Mesenchymal stem cell (in vitro differentiated cells and primary cell): ENCODE results near the gene PDZRN3.

ENCODE experiments used
- DNase-seq: peaks from one replicate; pipeline ENCODE4 v3.0.0-alpha.2; 2013
- H2AFZ ChIP-seq: one replicate; pipeline ENCODE4 v1.6.1; 2013; ENCODE audit warnings: low read depth, mild to moderate bottlenecking, control low read depth, inconsistent platforms, low read length, moderate library complexity
- H2AK5ac ChIP-seq: 2 replicates; pipeline ENCODE4 v1.6.1; 2013; ENCODE audit warnings: low read length, moderate library complexity, mild to moderate bottlenecking, inconsistent platforms; ENCODE audit not compliant: severe bottlenecking
- H2BK120ac ChIP-seq: one replicate; pipeline ENCODE4 v1.6.1; 2013; ENCODE audit warnings: low read depth, mild to moderate bottlenecking, inconsistent platforms, low read length, moderate library complexity
- H2BK12ac ChIP-seq, 2 experiments: one replicate each; pipeline ENCODE4 v1.6.1; 2013; ENCODE audit warnings: inconsistent platforms in 2 of 2, low read length in 2 of 2, mild to moderate bottlenecking in 2 of 2, moderate library complexity in 2 of 2, control low read depth in 1 of 2
- H2BK15ac ChIP-seq: one replicate; pipeline ENCODE4 v1.6.1; 2013; ENCODE audit warnings: mild to moderate bottlenecking, low read depth, inconsistent platforms; ENCODE audit not compliant: poor library complexity, severe bottlenecking
- H2BK5ac ChIP-seq: 2 replicates; pipeline ENCODE4 v1.6.1; 2013; ENCODE audit warnings: low read depth, mild to moderate bottlenecking, low read length, control low read depth, inconsistent platforms; ENCODE audit not compliant: poor library complexity, severe bottlenecking
- H3K14ac ChIP-seq, 2 experiments: one replicate each; pipeline ENCODE4 v1.6.1; 2013; ENCODE audit warnings: inconsistent platforms in 2 of 2, low read length in 2 of 2, control low read depth in 1 of 2, mild to moderate bottlenecking in 1 of 2, moderate library complexity in 1 of 2
- H3K18ac ChIP-seq, 2 experiments: one replicate each; pipeline ENCODE4 v1.6.1; 2013; ENCODE audit warnings: inconsistent platforms in 2 of 2, low read length in 2 of 2, control low read depth in 1 of 2, low read depth in 1 of 2, mild to moderate bottlenecking in 1 of 2
- H3K23ac ChIP-seq, 2 experiments: one replicate each; pipeline ENCODE4 v1.6.1; 2013; ENCODE audit warnings: inconsistent platforms in 2 of 2, low read length in 2 of 2, mild to moderate bottlenecking in 2 of 2, moderate library complexity in 2 of 2, control low read depth in 1 of 2
- H3K27ac ChIP-seq: 2 replicates; pipeline ENCODE4 v1.5.1; 2013; ENCODE audit warnings: mild to moderate bottlenecking, moderate library complexity, low read length, control low read depth, inconsistent platforms; ENCODE audit not compliant: poor library complexity, severe bottlenecking
- H3K27me3 ChIP-seq, 2 experiments: 2 replicates each; pipeline versions ENCODE4 v1.6.1 to v1.7.0; 2013; ENCODE audit warnings: low read length in 2 of 2, mild to moderate bottlenecking in 2 of 2, moderate library complexity in 2 of 2, control low read depth in 1 of 2, inconsistent platforms in 1 of 2; ENCODE audit not compliant: control insufficient read depth in 1 of 2, insufficient read depth in 1 of 2
- H3K36me3 ChIP-seq, 2 experiments: 2 replicates each; pipeline versions ENCODE4 v1.6.1 to v1.7.0; 2013; ENCODE audit warnings: low read length in 2 of 2, control low read depth in 1 of 2, inconsistent platforms in 1 of 2, low read depth in 1 of 2, mild to moderate bottlenecking in 1 of 2; ENCODE audit not compliant: insufficient read depth in 2 of 2, control insufficient read depth in 1 of 2
- H3K4ac ChIP-seq, 2 experiments: one replicate each; pipeline ENCODE4 v1.6.1; 2013; ENCODE audit warnings: inconsistent platforms in 2 of 2, low read length in 2 of 2, mild to moderate bottlenecking in 2 of 2, moderate library complexity in 2 of 2, control low read depth in 1 of 2, low read depth in 1 of 2
- H3K4me1 ChIP-seq: 2 replicates; pipeline ENCODE4 v1.6.1; 2013; ENCODE audit warnings: low read depth, low read length, control low read depth; ENCODE audit not compliant: control insufficient read depth, insufficient read depth
- H3K4me2 ChIP-seq: 2 replicates; pipeline ENCODE4 v1.6.1; 2013; ENCODE audit warnings: low read length, mild to moderate bottlenecking, inconsistent platforms; ENCODE audit not compliant: poor library complexity, severe bottlenecking
- H3K4me3 ChIP-seq, 2 experiments: 2 replicates each; pipeline versions ENCODE4 v1.5.1 to v1.7.0; 2013; ENCODE audit warnings: low read length in 2 of 2, mild to moderate bottlenecking in 2 of 2, control low read depth in 1 of 2, low read depth in 1 of 2; ENCODE audit not compliant: insufficient read depth in 1 of 2
- H3K79me1 ChIP-seq: replicated peaks from 2 replicates; pipeline ENCODE4 v1.6.1; 2013; ENCODE audit warnings: mild to moderate bottlenecking, control low read depth, low read length, inconsistent platforms; ENCODE audit not compliant: poor library complexity, severe bottlenecking
- H3K9ac ChIP-seq: 2 replicates; pipeline ENCODE4 v1.7.0; 2013; ENCODE audit warnings: mild to moderate bottlenecking, low read length, moderate library complexity
- H3K9me3 ChIP-seq: 2 replicates; pipeline ENCODE4 v1.7.0; 2013; ENCODE audit warnings: mild to moderate bottlenecking, low read length; ENCODE audit not compliant: control insufficient read depth
- H4K8ac ChIP-seq: one replicate; pipeline ENCODE4 v1.6.1; 2013; ENCODE audit warnings: inconsistent platforms, mild to moderate bottlenecking, low read length, moderate library complexity
- H4K91ac ChIP-seq: one replicate; pipeline ENCODE4 v1.6.1; 2013; ENCODE audit warnings: mild to moderate bottlenecking, low read length, inconsistent platforms
- WGBS: methylation state at CpG from one replicate; pipeline ENCODE4 v1.1.7; 2013; ENCODE audit warnings: mixed read lengths; 5-methylcytosine and 5-hydroxymethylcytosine counted together

Gene PDZRN3

GRCh38 chr3:73493543-73494308 is 131.0 kb downstream of the PDZRN3 start:
- peak overlapping the region; percentile 44 for H2AK5ac ChIP-seq
- H3K36me3 ChIP-seq: peaks cover 0 to 4% of the 10 kb centered on the region in 2 experiments
- no peak overlapping the region for H3K4me2 ChIP-seq
- no peaks in the 10 kb centered on the region for H3K27me3 ChIP-seq
- no peak overlapping the region for H3K18ac ChIP-seq
- H4K91ac ChIP-seq: no peak overlapping the region
- H3K9me3 ChIP-seq: no peaks in the 10 kb centered on the region
- H3K14ac ChIP-seq: no peak overlapping the region
- H3K4me1 ChIP-seq: peaks cover 16% of the 10 kb centered on the region
- H3K9ac ChIP-seq: peak overlapping the region; percentile 65
- no peak overlapping the region for H4K8ac ChIP-seq
- H3K4ac ChIP-seq: no peak overlapping the region
- H2BK120ac ChIP-seq: no peak overlapping the region
- no peak overlapping the region for H2BK12ac ChIP-seq
- no peak overlapping the region for H3K23ac ChIP-seq
- DNase-seq: peak; percentile 30
- peak overlapping the region; percentile 45 for H3K27ac ChIP-seq
- no peak overlapping the region for H2BK15ac ChIP-seq
- H3K4me3 ChIP-seq: peak overlapping the region in 1 of 2 experiments; percentile 4
- no peaks in the 10 kb centered on the region for H3K79me1 ChIP-seq
- 86% methylated on average over 6 of the region's 7 CpGs for WGBS
- H2AFZ ChIP-seq: no peak overlapping the region
- H2BK5ac ChIP-seq: no peak overlapping the region

DNA sequence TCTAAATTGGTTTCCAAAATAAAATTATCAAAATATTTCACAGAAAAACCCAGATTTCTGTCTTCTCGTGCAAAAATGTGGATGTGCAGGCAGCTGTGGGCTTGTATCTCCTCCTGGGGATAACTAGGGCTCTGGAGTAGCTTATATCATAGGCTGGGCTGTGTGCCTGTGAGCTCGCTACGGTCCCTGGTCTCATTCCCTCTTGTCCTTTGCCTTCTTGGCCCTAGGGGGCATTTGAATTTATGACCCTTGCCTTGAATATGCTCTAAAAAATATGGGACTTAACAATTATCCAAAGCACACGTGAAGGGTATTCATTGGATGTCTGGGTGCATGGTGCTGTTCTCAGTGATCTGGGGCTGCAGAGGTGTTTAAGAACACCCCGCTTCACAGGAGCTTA is 132.6 kb downstream of the PDZRN3 start:
- H4K8ac ChIP-seq: no peak overlapping the region
- H3K4me2 ChIP-seq: no peak overlapping the region
- peaks cover 0 to 5% of the 10 kb centered on the region in 2 experiments for H3K36me3 ChIP-seq
- H3K27ac ChIP-seq: no peak overlapping the region
- H2AK5ac ChIP-seq: no peak overlapping the region
- no peak overlapping the region for H2BK15ac ChIP-seq
- H3K4ac ChIP-seq: no peak overlapping the region
- no peak overlapping the region for H2AFZ ChIP-seq
- WGBS: 72% methylated on average over 5 of the region's 5 CpGs
- H3K23ac ChIP-seq: no peak overlapping the region
- peaks cover 16% of the 10 kb centered on the region for H3K4me1 ChIP-seq
- H3K4me3 ChIP-seq: no peak overlapping the region
- H2BK5ac ChIP-seq: no peak overlapping the region
- DNase-seq: no peak
- no peaks in the 10 kb centered on the region for H3K27me3 ChIP-seq
- no peak overlapping the region for H3K18ac ChIP-seq
- no peaks in the 10 kb centered on the region for H3K9me3 ChIP-seq
- H3K9ac ChIP-seq: no peak overlapping the region
- no peak overlapping the region for H4K91ac ChIP-seq
- H3K79me1 ChIP-seq: no peaks in the 10 kb centered on the region
- H2BK12ac ChIP-seq: no peak overlapping the region
- no peak overlapping the region for H2BK120ac ChIP-seq
- no peak overlapping the region for H3K14ac ChIP-seq

DNA sequence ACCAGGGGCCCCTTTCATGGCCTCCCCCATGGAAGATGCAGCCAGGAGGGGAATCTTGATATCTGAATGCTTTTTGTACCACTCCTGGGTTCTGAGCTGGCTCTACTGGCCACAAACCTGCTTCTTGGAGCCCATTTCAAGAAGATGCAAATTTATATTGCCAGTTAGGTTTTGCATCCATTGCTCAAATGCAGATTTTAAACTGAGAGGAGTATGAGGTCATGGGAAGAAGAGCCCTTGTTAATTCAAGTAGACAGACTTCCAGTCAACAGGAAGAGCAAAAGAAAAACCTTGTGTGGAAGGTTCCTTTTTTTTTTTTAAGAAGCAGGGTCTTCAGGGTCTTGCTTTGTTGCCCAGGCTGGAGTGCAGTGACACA is 133.5 kb downstream of the PDZRN3 start:
- Histone ChIP-seq H2BK12ac (no peak overlapping the region), H2AK5ac (no peak overlapping the region), H3K4ac (no peak overlapping the region), H3K27me3 (no peaks in the 10 kb centered on the region), H2BK5ac (no peak overlapping the region), H3K79me1 (no peaks in the 10 kb centered on the region), H2BK15ac (no peak overlapping the region), H3K14ac (no peak overlapping the region), H3K4me3 (peak overlapping the region in 1 of 2 experiments; percentile 48), H3K4me1 (peaks cover 16% of the 10 kb centered on the region), H3K27ac (peak overlapping the region; percentile 48), H3K23ac (no peak overlapping the region), H3K4me2 (peak overlapping the region; percentile 26), H4K8ac (no peak overlapping the region), H3K9me3 (no peaks in the 10 kb centered on the region), H2BK120ac (no peak overlapping the region), H3K9ac (peak overlapping the region; percentile 20), H4K91ac (no peak overlapping the region), H2AFZ (no peak overlapping the region), H3K36me3 (peaks cover 0 to 5% of the 10 kb centered on the region in 2 experiments), H3K18ac (no peak overlapping the region)
- no peak for DNase-seq

GRCh38 chr3:73490453-73491286 is 134.1 kb downstream of the PDZRN3 start:
- Histone ChIP-seq H3K9me3 (no peaks in the 10 kb centered on the region), H3K18ac (peak overlapping the region in 1 of 2 experiments; percentile 35)

More at GRCh38 chr3:73490453-73491286, 134.1 kb downstream of the PDZRN3 start:
- no peak overlapping the region for H3K4ac ChIP-seq
- DNase-seq: no peak
- H2AFZ ChIP-seq: no peak overlapping the region
- no peak overlapping the region for H2BK15ac ChIP-seq
- peak overlapping the region in 1 of 2 experiments; percentile 48 for H3K4me3 ChIP-seq
- peaks cover 16% of the 10 kb centered on the region for H3K4me1 ChIP-seq
- H2AK5ac ChIP-seq: peak overlapping the region; percentile 44
- H4K91ac ChIP-seq: no peak overlapping the region
- no peak overlapping the region for H3K14ac ChIP-seq
- H3K27me3 ChIP-seq: no peaks in the 10 kb centered on the region
- peak overlapping the region; percentile 20 for H3K9ac ChIP-seq
- H3K36me3 ChIP-seq: peaks cover 0 to 5% of the 10 kb centered on the region in 2 experiments
- no peak overlapping the region for H2BK120ac ChIP-seq
- H3K4me2 ChIP-seq: peak overlapping the region; percentile 41
- no peak overlapping the region for H4K8ac ChIP-seq
- H2BK5ac ChIP-seq: no peak overlapping the region
- H3K27ac ChIP-seq: peak overlapping the region; percentile 48
- WGBS: 10% methylated on average over 6 of the region's 8 CpGs
- H3K79me1 ChIP-seq: no peaks in the 10 kb centered on the region
- no peak overlapping the region for H2BK12ac ChIP-seq
- no peak overlapping the region for H3K23ac ChIP-seq
